Glomerular visceral epithelial cell (primary cell): Measurements from ENCODE around the gene COL15A1.
"Not testable (repeated sequence)": the region's sequence is repeated elsewhere in the genome, so short reads cannot be mapped to it uniquely, and the experiment has no call there.

ENCODE experiments used
- DNase-seq: peaks from one replicate; pipeline ENCODE4 v3.0.0-alpha.2; 2016; ENCODE audit errors: extremely low spot score

The COL15A1 gene

DNA sequence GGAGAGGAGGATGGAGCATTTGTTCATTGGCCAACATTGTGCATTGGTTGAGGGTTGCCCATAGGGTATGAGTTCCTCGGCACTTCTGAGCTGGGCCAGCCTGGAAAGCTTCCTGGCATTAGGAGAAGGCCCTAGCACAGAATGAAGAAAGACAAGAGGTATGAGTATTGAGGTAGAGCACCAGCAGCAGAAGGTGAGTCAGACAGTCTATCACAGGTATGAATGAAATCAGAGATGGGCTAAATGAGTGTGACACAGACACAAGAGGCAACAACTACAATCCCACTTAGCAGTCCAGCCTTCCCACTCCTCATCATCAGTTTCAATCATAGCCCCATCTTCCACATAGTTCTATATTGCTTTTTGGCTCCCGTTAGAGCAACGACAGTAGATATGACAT is 135.8 kb downstream of the COL15A1 start:
- DNase-seq = no peak

DNA sequence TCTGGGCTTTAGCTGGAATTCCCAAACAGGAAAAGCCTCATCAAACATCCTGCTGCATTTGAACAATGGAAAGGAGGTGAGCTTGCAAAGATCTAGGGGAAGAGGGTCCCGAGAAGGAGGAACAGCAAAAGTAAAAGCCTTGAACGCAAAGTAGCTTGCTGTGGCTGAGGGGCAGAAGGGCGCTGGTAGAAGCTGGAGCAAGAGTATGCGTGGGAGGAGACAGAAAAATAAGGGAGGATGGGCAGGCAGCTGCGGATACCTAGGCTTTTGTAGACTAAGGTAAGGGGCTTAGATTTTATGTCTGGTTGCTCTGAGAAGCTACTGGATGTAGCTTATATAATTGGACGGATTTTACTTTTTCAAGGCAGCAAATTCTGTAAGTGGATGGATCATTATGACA is 139.3 kb downstream of the COL15A1 start:
- no peak for DNase-seq

DNA sequence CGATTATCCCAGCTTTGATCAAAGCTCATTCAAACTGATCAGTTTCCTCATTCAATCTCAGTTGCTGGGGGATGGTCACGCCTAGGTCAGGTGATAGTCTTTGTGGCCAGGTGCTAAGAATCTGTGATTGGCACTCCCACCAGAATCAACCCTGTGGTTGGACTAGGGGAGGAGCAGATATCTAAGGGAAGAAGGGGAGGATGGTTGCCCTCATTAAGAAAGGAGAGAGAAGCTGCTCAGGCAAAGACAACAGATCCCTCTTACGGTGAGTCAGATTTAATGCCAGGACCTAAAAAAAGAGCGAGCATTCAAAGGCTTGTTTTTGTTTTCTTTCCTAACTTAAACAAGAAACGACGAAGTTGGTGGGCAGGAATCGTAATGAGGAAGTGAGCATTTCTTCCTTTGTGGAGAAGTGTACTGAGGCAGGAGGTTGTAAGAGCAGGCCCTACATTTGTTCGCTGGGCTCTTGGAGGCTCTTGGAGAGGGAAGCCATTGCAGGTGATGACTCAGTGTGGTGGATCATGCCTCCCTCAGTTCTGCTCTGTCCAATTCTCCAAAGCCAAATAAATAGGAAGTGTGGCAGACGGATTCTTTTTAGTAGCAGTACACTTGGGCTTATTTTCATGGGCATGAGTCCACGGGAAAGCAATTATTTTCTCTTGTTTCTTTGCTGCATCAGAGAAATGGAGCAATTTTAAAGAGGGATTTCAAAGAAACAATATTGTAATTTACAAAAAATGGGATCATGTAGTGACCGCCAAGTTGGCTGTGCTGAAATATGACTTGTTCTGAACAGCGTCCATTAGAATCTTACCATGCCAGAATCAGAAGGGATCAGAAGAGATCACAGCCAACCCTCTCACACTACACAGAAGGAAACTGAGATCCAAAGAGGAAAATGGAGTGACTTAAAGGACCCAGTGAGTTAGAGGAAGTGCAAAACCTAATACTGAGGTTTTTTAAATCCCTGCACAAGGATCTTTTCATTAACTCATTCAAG is 142.5 kb downstream of the COL15A1 start:
- DNase-seq = peak; percentile 39

DNA sequence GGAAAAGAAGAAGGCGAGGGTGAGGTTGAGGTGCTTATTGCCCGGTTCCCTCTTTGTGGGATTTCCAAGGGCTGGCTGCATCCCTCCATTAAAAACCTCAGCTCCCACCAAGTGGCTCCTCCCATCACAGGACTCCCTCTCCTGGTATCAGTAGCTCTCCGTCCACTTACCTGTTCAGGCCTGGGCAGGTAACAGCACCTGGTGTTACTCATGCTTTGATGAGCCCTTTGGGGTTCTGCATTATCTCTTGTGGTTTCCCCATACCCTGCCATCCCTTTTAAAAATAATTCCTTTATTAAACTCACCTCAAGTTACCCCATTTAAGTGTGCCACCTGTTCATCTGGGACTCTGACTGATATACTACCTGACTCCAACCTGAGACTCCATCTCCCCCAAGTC is 143.8 kb downstream of the COL15A1 start:
- DNase-seq = no peak

DNA sequence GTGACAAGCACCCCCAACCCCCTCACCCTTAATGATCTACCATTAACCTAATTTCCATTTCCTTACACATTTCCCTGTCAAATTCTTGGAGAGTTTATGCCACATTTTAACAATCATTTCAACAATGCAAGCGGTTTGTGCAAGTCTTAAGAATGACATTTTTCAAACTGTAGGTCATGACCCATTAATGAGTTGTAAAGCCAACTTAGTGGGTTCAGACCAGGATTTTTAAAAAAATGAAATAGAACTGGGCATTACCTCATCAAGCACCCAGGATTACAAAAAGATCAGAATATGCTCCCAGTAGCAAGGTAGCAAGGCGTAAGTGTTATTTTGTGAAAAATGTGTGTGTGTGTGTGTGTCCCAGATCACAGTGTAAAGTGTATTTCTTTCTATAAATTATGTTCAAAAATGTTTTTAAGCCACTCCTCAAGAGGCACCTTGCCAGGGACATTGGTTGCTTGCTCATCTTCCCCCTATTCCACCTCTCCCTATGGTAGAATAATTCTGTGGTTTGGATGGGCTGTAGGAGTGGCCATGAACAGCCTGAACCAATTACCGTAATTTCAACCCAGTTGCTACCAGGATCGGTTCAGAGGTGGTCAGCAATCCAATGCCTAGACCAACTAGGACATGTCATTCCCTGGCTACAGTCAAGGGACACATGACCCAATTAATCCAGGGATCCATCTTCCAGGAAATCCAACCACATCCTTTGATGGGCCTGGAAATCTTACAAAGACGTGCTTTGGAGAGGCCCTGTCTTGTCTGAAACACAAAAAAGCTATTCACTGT is 146.8 kb downstream of the COL15A1 start:
- DNase-seq = peak; percentile 66

DNA sequence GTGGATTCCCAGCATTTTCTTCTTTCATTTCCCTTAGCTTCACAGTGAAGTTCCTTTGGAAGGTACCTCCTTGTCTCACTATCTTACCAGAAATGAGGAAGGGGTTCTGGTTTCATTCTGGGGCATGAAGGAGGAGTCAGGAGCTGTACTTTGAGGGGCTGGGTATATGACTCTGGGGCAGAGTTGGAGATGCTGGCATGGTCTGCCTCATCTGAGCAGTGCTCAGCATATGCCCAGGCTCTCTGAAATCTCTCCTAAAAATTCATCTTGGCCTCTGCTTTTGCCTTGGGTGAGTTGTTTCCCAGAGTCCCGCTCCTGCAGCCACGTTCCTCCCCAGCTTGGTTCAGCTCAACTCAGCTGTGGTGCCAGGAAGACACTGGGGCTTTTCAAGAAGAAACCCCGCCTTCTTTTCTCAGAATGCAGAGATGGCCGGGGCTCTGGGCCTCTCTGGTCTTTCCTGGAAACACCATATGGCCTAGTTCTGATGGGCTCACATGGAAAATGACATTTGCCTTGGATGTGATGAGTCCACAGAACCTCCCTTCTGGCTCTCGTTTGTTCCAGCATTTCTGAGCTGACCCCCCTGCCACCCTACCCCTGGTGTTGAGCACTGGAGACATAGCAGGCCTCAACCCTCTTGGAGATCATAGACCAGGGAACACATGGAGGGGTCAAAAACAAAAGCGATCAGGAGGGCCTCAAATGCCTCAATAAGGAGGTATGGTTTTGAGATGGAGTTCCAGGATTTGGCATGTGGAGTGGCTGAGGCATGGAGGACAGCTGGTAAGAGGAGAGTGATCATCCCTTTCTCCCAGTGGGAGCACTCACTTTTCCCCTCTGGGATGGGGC is 149.2 kb downstream of the COL15A1 start:
- no peak for DNase-seq

DNA sequence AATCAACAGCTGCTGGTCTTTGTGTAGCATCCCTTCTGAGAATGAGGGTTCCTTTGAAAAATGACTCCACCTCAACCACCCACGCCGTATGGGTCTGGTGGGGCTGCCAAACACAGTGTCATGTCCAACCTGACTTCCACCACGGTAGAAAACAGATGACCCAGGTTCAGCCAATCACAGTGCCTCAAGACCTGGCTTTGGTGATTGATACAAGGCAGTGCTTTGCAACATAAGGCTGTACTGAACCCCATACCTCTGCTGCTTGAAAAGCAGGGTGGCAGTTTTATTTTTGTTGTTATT is 149.7 kb downstream of the COL15A1 start:
- DNase-seq = no peak

DNA sequence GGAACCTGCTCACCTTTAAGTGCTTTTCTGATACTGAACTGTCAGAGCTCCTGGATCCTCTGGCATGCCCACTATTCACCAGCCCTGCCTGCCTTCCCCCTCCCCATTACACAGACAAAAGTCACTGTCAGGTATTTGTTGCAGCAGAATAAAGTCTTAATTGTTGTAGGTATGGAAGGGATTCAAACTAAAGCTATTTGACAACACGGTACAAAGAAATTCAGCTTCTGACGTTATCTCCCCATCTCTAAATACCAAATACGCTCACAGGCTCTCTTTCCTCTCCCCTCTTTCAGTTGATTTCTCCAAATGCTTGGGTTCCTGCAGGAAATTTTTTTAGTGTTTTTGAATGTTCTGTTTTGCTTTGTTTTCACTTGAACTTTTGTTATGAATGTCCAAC is 151.9 kb downstream of the COL15A1 start:
- DNase-seq = no peak

DNA sequence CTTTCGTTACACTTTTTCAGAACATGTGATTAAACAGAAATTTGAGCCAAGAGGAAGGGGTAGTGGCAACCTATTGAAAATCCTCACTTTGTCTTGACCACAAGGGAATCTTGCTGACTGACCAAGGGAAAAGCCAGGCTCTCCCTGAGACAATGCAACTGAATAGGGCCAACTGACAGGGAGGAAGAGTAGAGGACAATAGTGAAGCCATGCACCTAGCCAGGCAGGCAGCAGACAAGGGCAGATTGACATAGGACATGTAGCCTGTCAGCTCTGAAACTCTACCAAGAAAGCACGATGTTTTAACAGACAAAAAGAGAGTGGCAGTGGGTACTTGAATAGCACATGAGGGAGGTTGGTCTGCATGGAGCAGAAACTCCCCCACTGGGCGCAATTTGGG is 152.7 kb downstream of the COL15A1 start:
- no peak for DNase-seq

DNA sequence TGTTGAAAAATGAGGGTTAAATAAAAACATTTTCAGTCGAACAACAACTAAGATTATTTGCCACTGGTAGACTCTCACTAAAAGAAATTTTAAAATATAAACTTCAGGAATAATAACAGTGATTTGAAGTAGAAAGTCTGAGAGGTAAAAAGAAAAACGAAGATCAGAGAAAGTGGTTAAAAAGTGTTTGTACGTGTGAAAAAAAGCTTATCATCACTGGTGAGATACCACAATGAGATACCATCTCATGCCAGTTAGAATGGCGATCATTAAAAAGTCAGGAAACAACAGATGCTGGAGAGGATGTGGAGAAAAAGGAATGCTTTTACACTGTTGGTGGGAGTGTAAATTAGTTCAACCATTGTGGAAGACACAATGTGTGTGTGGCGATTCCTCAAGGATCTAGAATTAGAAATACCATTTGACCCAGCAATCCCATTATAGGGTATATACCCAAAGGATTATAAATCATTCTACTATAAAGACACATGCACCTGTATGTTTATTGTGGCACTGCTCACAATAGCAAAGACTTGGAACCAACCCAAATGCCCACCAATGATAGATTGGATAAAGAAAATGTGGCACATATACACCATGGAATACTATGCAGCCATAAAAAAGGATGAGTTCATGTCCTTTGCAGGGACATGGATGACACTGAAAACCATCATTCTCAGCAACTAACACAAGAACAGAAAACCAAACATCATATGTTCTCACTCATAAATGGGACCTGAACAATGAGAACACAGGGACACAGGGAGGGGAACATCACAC is 156.3 kb downstream of the COL15A1 start:
- not testable (repeated sequence) for DNase-seq

DNA sequence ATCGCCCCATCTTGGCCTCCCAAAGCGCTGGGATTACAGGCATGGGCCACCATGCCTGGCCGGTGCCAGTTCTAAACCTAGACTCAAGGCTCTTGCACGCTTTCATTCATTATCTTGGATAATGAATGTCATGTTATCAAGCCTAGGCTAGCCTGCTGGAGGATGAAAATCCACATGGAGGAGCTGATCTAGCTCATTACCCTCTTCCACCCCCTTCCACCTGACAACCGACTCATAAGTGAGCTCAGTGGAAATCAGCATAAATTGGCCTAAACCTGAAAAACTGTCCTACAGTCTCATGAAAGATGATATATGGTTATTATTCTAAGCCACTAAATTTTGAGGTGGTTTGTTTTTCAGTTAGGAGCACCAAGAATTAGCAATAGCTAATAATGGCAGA is 157.6 kb downstream of the COL15A1 start:
- no peak for DNase-seq

DNA sequence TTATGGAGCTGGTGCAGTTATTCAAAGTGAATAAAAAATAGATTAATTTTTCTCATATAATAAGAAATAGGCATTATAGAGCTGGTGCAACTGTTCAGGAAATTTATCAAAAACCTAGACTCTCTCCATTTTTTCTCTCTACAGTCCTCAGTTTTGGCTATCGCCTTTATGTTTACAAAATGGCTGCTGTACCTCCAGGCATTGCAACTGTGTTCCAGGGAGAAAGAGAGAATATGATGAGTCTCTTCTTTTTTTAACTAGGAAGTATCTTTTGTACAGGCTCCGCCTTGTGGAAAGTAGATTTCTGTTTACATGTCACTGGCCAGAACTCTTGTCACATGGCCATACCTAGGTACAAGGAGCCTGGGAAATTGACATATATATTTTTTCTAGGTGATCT is 158.1 kb downstream of the COL15A1 start:
- DNase-seq = no peak

DNA sequence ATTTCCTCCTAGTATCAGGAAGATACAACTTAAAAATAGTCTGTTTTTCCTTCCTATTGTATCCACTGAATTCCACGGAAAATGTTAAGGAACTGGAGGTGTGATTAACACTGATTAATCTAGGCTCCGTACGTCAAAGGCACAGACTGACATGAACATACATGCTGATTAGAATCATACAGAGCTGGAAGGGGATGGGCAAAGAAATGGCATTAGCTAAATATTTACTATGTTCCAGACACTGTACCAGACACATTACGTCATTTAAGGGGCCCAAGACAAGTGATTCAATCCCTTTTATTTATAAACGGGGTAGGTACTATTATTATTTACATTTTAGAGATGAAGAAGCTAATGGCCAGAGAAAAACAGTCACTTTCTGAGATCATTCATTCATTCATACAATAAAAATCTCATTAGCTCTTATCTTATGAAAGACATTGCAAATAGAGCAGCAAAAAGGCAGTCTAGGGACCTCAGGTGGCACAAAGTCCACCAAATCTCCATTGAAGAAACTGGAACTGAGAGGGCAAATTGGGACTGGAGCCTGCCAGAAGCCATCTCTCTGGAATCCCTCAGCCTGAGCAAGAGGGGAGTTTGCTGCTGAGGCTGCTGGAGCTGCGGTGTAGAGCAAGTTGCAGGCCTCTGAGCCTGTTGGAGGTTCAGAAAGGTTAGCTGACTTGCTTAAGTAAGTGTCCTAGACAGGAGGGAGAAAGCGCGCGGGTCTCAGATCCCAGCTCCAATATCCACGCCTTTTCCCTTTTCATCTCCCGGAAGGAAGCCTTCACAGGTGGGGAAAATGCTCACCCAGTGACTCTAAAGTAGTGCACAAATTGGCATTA is 159.6 kb downstream of the COL15A1 start:
- DNase-seq = peak; percentile 58

DNA sequence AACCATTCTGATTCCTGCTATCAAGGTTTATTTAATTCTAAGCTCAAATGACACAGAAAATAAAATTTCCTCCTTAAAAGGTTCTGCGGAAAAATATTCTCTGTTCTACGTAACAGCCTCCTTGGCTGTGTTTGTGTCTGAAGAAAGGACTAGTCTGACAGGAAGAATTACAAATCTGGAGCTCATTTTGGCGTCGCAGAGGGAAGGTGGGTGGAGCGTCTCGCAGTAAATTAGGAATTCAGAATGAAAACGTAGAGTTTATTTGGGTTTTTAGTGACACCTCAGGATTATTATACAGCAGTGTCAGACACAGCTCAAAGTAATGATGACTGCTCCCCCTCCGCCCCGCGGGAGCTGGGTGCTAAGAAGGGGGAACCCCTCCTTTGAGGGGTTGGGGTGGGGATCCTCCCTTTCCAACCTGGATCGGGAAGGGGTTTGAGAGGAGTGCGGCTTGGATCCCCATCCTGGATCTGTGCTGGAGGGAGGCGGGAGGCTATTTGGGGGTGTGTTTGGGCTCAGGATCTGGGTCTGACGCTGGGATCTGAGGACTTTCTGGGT is 160.3 kb downstream of the COL15A1 start:
- no peak for DNase-seq

DNA sequence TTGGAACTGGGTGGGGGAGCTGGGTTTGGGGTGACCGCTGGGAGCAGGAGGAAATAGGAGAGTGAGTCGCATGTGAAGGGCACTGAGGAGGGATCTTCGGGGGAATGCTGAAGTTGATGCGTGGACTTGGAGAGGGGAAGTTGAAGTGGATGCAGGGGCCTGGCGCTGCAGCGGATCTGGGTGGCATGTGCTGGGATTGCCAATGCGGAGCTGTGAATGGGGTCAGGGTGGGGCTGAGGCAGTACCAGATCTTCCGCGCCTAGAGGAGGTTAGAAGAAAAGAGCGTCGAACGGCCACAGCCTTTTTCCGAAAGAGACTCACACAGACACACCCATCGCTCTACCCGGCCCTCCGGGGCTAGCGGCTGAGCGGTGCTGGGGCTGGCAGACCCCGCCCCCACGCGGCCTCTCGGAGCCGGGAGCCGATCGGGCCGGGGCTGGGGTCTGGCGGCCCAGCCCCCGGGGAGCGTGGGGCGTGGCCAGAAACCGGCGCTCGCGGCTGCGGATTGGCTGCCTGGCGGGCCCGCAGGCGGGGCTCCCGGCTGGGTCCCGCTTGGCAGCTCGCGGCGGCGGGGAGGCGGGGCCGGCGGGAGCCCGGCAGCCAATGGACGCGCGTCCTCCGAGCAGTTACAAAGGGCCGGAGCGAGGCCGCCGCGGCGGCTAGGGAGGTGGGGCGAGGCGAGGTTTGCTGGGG is 160.9 kb downstream of the COL15A1 start, which contains the start of gene TGFBR1:
TGFBR1 (plus strand) TSS at position 655 of the 693 bp plus-strand sequence. CDS start 93 bp downstream, outside the sequence.
- DNase-seq = peak; percentile 97

DNA sequence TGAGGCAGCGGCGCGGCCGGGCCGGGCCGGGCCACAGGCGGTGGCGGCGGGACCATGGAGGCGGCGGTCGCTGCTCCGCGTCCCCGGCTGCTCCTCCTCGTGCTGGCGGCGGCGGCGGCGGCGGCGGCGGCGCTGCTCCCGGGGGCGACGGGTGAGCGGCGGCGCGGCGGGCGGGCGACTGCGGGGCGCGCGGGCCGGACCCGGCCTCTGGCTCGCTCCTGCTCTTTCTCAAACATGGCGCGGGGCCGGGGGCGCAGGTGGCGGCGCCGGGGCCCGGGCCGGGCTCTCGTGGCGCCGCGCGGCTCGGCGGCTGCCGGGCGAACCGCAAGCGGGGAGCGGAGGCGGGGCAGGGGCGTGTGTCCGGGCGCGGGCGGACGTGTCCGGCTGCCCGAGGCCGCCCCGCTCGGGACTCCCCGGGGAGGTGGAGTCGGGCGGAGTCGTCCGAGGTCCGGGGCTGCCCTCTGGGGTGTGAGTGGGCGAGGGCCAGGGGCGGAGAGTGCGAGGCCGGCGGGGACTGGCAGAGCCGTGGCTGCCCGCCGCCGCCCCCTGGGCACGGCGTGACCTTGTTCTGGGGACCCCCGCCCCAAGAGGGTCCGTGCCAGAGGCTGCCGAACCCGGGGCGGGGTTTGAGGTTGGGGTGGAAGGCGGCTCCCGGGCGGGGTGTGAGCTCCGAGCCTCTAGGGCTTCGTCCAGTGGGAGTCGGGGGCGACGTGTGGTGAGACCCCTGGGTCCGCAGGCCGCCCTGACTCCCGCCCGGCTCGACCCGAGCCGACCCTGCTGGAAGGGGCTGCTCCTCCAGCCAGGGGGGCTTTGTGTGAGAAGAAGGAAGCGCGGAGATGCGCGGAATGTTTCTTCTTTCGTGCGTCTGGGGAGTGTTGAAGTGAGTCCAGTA is 161.7 kb downstream of the COL15A1 start:
- DNase-seq = peak; percentile 82

DNA sequence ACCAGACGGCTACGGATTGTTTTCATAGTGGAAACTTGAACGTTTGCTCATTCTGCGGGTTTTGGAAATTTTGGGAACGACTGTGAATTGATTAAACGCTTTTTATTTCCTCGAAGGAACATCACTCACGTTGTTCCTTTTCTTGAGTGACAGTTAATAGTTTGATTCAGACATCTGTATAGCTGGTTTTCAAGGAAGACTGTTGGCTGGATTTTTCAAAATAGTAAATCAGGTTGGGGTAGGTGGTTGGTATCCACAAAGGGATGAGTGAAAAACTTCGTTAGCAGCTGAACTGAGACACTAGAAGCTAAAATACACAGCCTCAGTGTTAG is 162.3 kb downstream of the COL15A1 start:
- DNase-seq = no peak

DNA sequence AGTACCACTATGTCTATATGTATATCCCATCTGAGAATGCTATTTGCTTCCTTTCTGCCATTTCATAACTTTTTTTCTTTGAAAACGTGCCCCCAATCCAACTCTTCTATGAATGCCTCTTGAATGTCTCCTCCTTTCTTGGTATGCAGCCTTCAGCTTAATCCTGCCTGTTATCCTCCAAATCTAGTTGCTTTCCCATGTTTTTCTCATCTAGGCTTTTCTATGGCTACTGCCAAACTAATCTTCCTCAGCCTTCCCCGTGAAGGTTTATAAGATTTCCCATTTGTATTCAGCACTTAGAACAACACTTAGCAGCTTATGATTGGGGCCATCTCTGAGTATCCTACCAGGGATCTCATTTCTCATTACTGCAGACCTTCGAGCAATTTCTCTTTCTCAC is 163.7 kb downstream of the COL15A1 start:
- DNase-seq = no peak
